Parathyroid adenoma (tissue), 2 donors: ENCODE data around the gene FAM110C.

Source experiments
- H2AFZ ChIP-seq: fragments of 300-600 bp; sonication (generic); one replicate; pipeline ENCODE4 v1.7.0; 2017; ENCODE audit warnings: antibody characterized with exemption, mild to moderate bottlenecking
- H3K27ac ChIP-seq: fragments of 300-600 bp; sonication (generic); one replicate; pipeline ENCODE4 v1.7.0; 2017
- H3K27me3 ChIP-seq: fragments of 300-600 bp; sonication (generic); one replicate; pipeline ENCODE4 v1.7.0; 2017; ENCODE audit warnings: low read length; ENCODE audit not compliant: control insufficient read depth, insufficient read depth
- H3K36me3 ChIP-seq: fragments of 300-600 bp; sonication (generic); one replicate; pipeline ENCODE4 v1.7.0; 2017; ENCODE audit warnings: low read length; ENCODE audit not compliant: control insufficient read depth, insufficient read depth
- H3K4me1 ChIP-seq: fragments of 300-600 bp; sonication (generic); one replicate; pipeline ENCODE4 v1.7.0; 2017; ENCODE audit warnings: control low read depth
- H3K4me2 ChIP-seq: fragments of 300-600 bp; sonication (generic); one replicate; pipeline ENCODE4 v1.7.0; 2017; ENCODE audit warnings: low read length
- H3K4me3 ChIP-seq: fragments of 300-600 bp; sonication (generic); one replicate; pipeline ENCODE4 v1.7.0; 2017; ENCODE audit warnings: low read depth, low read length
- H3K79me2 ChIP-seq: fragments of 300-600 bp; sonication (generic); one replicate; pipeline ENCODE4 v1.7.0; 2017; ENCODE audit warnings: control low read depth
- H3K9ac ChIP-seq: fragments of 300-600 bp; sonication (generic); one replicate; pipeline ENCODE4 v1.7.0; 2017; ENCODE audit warnings: mild to moderate bottlenecking
- H3K9me3 ChIP-seq: fragments of 300-600 bp; sonication (generic); one replicate; pipeline ENCODE4 v1.7.0; 2017; ENCODE audit warnings: low read length; ENCODE audit not compliant: control insufficient read depth
- CTCF ChIP-seq: fragments of 300-600 bp; sonication (generic); IDR thresholded peaks from one replicate; pipeline ENCODE4 v1.7.0; 2017; ENCODE audit warnings: antibody characterized with exemption, mild to moderate bottlenecking
- donor health status: primary hyperparathyroidism.

The FAM110C gene

GRCh38 chr2:44748-45341, 1.5 kb downstream of the FAM110C start:
- TF ChIP-seq CTCF = peak; percentile 22
- Histone ChIP-seq H3K27me3 (no peaks in the 10 kb centered on the region), H3K4me3 (peak overlapping the region; percentile 36), H3K27ac (peak overlapping the region; percentile 99), H3K36me3 (no peaks in the 10 kb centered on the region), H3K9ac (no peak overlapping the region), H3K4me2 (peak overlapping the region; percentile 94), H3K9me3 (no peaks in the 10 kb centered on the region), H2AFZ (peak overlapping the region; percentile 99), H3K4me1 (peaks cover 8% of the 10 kb centered on the region), H3K79me2 (no peaks in the 10 kb centered on the region)

- H3K27ac ChIP-seq = no peak overlapping the region
- peaks cover 8% of the 10 kb centered on the region for H3K4me1 ChIP-seq
- no peak overlapping the region for H3K4me3 ChIP-seq
- H3K4me2 ChIP-seq = no peak overlapping the region
- H2AFZ ChIP-seq = no peak overlapping the region
- H3K9ac ChIP-seq = no peak overlapping the region
- no peaks in the 10 kb centered on the region for H3K9me3 ChIP-seq
- TF ChIP-seq CTCF = no peak
- no peaks in the 10 kb centered on the region for H3K27me3 ChIP-seq
- no peaks in the 10 kb centered on the region for H3K79me2 ChIP-seq
- H3K36me3 ChIP-seq = no peaks in the 10 kb centered on the region
Observed at GRCh38 chr2:42788-43187, 3.5 kb downstream of the FAM110C start.

- Histone ChIP-seq H2AFZ (no peak overlapping the region), H3K4me1 (peaks cover 10% of the 10 kb centered on the region), H3K4me3 (no peak overlapping the region), H3K4me2 (no peak overlapping the region), H3K27ac (no peak overlapping the region), H3K9me3 (no peaks in the 10 kb centered on the region), H3K79me2 (no peaks in the 10 kb centered on the region), H3K9ac (no peak overlapping the region), H3K27me3 (no peaks in the 10 kb centered on the region), H3K36me3 (no peaks in the 10 kb centered on the region)
- no peak for TF ChIP-seq CTCF
Observed at GRCh38 chr2:40465-40864, 5.8 kb downstream of the FAM110C start.

GRCh38 chr2:38155-38554, 8.2 kb downstream of the FAM110C start:
- H3K27ac ChIP-seq = no peak overlapping the region
- H3K36me3 ChIP-seq = no peaks in the 10 kb centered on the region
- H3K9me3 ChIP-seq = no peaks in the 10 kb centered on the region
- H3K4me1 ChIP-seq = peaks cover 15% of the 10 kb centered on the region
- no peak overlapping the region for H3K4me3 ChIP-seq
- no peak overlapping the region for H3K4me2 ChIP-seq
- H2AFZ ChIP-seq = no peak overlapping the region
- H3K9ac ChIP-seq = no peak overlapping the region
- H3K79me2 ChIP-seq = no peaks in the 10 kb centered on the region
- no peaks in the 10 kb centered on the region for H3K27me3 ChIP-seq
- TF ChIP-seq CTCF = no peak

- peaks cover 15% of the 10 kb centered on the region for H3K4me1 ChIP-seq
- no peak overlapping the region for H3K9ac ChIP-seq
- H2AFZ ChIP-seq = no peak overlapping the region
- no peak overlapping the region for H3K4me3 ChIP-seq
- no peak overlapping the region for H3K4me2 ChIP-seq
- H3K27ac ChIP-seq = no peak overlapping the region
- no peaks in the 10 kb centered on the region for H3K9me3 ChIP-seq
- H3K36me3 ChIP-seq = no peaks in the 10 kb centered on the region
- TF ChIP-seq CTCF = no peak
- no peaks in the 10 kb centered on the region for H3K79me2 ChIP-seq
- no peaks in the 10 kb centered on the region for H3K27me3 ChIP-seq
Observed at GRCh38 chr2:36318-36717, 10.0 kb downstream of the FAM110C start.
